Measurements from ENCODE around the gene SH2B2.

DNA sequence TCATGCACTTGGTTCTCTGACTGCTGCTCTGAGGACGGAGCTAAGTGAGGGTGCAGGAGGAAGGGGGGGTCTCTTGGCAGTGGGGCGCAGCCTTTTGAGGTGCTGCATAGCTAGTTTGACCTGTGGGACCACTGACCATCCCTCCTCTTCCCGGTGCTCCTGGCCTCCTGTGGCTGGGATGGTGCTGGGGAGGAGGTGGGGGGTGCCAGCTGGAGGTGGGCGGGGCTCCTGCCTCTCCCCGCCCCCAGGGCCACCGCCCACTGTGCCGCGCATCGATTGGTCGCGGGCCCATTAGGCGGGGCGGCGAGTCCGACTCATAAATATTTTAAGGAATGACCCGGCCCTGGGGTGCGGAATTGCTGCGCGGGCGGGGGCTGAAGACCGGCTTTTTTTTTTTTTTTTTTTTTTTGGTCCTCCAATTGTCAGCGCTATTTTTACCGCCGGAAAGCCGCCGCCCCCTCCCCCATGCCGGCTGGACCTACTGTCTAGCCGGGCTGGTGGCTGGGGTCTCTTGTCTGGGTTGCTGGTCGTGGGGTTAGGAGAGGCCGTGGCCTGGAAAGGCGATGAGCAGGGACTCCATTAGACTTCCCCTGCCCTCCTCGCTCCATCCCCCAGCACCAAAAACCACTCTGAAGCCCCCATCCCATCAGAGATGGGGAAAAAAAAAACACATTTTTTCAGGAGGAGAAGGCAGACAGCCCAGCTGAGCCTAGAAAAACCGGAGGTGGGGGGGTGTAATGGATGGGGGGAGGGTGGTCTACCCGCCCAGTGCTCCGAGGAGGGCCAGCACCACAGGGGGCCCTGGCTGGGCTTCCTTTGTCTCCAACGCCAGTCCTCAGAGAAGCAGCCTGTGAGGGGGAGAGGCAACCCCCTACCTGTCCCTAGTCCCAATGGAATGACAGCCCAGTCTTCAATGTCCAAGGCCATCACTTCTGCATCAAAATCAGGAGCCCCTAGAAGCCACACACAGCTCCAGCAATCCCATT is 6.4 kb downstream of the SH2B2 start:
- TF ChIP-seq, protein P1, sequence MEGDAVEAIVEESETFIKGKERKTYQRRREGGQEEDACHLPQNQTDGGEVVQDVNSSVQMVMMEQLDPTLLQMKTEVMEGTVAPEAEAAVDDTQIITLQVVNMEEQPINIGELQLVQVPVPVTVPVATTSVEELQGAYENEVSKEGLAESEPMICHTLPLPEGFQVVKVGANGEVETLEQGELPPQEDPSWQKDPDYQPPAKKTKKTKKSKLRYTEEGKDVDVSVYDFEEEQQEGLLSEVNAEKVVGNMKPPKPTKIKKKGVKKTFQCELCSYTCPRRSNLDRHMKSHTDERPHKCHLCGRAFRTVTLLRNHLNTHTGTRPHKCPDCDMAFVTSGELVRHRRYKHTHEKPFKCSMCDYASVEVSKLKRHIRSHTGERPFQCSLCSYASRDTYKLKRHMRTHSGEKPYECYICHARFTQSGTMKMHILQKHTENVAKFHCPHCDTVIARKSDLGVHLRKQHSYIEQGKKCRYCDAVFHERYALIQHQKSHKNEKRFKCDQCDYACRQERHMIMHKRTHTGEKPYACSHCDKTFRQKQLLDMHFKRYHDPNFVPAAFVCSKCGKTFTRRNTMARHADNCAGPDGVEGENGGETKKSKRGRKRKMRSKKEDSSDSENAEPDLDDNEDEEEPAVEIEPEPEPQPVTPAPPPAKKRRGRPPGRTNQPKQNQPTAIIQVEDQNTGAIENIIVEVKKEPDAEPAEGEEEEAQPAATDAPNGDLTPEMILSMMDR (IDR thresholded peaks at IDR 0.05) = no peak
- no peak for TF ChIP-seq POLR2A (IDR thresholded peaks at IDR 0.05)
